ENCODE data around the gene TTLL10. TPM values are rescaled to one million over a fixed set of nuclear protein-coding genes. Genes with fewer than 3 reads are reported as not detected.

The TTLL10 gene
- total RNA-seq, 1 donor from 2014 or later, result not detected

DNA sequence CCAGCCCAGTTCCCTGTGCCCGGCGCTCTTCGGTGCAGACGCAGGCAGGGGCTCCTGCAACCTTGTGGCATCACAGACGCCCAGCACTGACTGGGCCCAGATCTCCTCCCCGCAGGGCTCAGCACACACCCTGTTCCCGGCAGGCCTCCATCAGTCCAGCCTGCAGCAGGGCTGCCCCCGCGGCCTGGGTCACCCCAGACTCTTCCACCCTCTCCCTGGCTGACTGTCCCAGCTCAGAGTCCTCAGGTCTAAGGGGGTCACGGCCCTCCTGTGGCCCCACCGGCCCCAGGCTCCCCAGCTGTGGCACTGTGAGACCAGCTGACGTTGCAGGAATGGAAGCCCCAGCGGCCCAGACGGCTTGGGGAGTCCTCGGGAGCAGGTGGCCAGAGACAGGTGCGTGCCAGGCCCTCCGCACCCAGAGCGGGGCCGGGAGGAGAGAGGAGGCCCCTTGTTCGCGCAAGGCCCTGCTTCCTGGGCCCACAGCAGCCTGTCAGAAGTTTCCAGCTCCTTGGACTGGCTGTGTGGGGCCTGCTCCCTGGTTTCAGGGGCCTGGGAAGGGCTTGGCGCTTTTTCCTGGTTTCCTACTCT is 62.6 kb downstream of the TTLL10 start:
- Mint-ChIP-seq H3K27me3 (ENCODE audit: unreplicated experiment) (peaks cover 7% of the 10 kb centered on the region), H3K27ac (ENCODE audit: unreplicated experiment) (no peak overlapping the region), H3K4me1 (ENCODE audit: unreplicated experiment) (peaks cover 10% of the 10 kb centered on the region), H3K36me3 (ENCODE audit: low read depth, unreplicated experiment) (peaks cover 5% of the 10 kb centered on the region), H3K4me3 (ENCODE audit: unreplicated experiment) (no peak overlapping the region), H3K9me3 (ENCODE audit: unreplicated experiment) (no peaks in the 10 kb centered on the region)
- TF ChIP-seq, protein P1, sequence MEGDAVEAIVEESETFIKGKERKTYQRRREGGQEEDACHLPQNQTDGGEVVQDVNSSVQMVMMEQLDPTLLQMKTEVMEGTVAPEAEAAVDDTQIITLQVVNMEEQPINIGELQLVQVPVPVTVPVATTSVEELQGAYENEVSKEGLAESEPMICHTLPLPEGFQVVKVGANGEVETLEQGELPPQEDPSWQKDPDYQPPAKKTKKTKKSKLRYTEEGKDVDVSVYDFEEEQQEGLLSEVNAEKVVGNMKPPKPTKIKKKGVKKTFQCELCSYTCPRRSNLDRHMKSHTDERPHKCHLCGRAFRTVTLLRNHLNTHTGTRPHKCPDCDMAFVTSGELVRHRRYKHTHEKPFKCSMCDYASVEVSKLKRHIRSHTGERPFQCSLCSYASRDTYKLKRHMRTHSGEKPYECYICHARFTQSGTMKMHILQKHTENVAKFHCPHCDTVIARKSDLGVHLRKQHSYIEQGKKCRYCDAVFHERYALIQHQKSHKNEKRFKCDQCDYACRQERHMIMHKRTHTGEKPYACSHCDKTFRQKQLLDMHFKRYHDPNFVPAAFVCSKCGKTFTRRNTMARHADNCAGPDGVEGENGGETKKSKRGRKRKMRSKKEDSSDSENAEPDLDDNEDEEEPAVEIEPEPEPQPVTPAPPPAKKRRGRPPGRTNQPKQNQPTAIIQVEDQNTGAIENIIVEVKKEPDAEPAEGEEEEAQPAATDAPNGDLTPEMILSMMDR (IDR thresholded peaks at IDR 0.05; ENCODE audit: unreplicated experiment), result no peak
- DNase-seq (ENCODE audit: low spot score), result no peak

DNA sequence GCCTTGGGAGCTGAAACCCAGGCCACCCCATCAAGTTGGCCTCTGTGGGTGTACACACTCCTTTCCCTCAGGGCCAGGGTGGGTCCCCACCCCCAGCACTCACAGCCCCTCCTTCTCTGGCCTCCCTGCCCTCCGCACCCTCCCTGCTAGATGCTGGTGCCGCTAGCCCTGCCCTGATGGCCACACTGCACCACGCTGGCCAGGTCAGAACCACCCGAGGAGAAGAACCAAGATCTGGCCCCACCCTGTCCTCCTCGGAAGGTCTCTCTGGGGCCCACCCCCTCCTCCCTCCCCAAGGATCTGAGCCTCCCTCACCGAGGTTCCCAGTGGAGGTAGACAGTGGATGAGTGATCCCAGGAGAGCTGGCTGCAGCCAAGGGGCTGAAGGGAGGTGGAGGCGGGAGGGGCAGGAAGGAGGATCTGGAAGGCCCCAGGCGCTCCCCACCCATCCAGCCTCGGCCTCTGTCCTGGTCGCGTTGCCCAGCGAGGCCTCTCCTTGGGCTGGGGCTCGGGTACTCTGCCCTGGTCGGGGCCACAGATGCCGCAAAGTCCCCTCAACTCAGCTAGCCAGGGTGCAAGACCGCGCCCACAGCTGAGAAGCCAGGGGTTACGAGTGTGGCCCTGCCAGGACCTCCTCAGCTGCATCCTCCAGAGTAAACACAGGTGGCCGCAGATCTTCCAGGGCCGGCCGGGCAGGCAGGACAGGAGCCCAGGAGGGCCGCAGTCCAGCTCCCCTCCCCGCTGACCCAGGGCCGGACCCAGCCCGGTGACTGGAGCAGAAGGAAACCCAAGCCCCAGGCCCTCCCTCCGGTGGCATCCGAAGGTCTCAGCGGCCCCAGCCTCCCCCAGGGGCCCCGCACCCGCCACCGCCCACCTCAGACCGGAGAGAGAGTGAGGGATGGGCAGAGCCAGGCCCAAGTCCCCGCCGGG is 63.5 kb downstream of the TTLL10 start:
- no peak overlapping the region for H3K27ac Mint-ChIP-seq (ENCODE audit: unreplicated experiment)
- no peak overlapping the region for H3K4me3 Mint-ChIP-seq (ENCODE audit: unreplicated experiment)
- H3K4me1 Mint-ChIP-seq (ENCODE audit: unreplicated experiment), result peaks cover 10% of the 10 kb centered on the region
- TF ChIP-seq, protein P1 (IDR thresholded peaks at IDR 0.05; ENCODE audit: unreplicated experiment), result no peak
- H3K36me3 Mint-ChIP-seq (ENCODE audit: low read depth, unreplicated experiment), result peaks cover 5% of the 10 kb centered on the region
- no peaks in the 10 kb centered on the region for H3K9me3 Mint-ChIP-seq (ENCODE audit: unreplicated experiment)
- H3K27me3 Mint-ChIP-seq (ENCODE audit: unreplicated experiment), result peaks cover 5% of the 10 kb centered on the region
- DNase-seq (ENCODE audit: low spot score), result no peak

DNA sequence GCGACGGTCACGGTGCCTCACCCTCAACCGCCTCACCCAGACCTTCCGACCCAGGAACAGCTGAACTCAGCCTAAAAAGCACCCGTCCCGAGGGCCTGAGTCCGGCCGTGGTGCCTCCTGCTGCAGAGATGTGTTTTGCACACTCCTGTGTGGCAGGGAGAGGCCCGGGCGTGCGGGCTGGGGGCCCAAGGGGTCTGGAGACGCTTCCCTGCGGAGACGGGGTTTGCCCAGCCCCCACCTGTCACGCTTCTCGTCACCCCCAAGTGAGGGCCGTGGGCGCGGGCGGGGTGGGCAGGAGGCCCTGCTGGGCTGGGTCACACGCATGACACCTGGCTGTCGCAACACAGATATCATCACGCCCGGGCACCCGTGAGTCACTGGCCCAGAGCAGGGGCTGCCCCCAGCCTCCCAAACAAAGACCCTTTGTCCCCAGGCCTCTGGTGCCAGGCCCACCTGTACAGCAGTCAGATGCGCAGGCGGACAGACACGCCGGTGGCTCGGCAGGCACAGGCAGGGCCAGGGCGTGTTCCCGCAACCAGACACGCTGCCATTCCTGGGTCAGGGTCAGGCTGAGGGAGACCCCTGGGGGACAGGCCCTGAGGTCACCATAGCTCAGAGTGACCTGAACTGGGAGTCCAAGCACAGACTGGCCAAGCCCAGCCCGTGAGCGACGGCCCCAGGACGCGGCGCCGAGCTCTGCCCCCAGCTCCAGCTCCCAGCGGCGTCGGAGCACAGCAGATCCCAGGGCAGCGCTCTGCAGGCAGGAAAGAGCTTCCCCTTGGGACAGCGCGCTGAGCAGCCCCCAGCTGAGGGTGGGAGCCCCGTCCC is 64.4 kb downstream of the TTLL10 start:
- TF ChIP-seq, protein P1 (IDR thresholded peaks at IDR 0.05; ENCODE audit: unreplicated experiment), result no peak
- Mint-ChIP-seq H3K4me3 (ENCODE audit: unreplicated experiment) (no peak overlapping the region), H3K27ac (ENCODE audit: unreplicated experiment) (no peak overlapping the region), H3K36me3 (ENCODE audit: low read depth, unreplicated experiment) (peaks cover 5% of the 10 kb centered on the region), H3K27me3 (ENCODE audit: unreplicated experiment) (peaks cover 3% of the 10 kb centered on the region), H3K9me3 (ENCODE audit: unreplicated experiment) (no peaks in the 10 kb centered on the region), H3K4me1 (ENCODE audit: unreplicated experiment) (peaks cover 10% of the 10 kb centered on the region)
- DNase-seq (ENCODE audit: low spot score), result no peak

DNA sequence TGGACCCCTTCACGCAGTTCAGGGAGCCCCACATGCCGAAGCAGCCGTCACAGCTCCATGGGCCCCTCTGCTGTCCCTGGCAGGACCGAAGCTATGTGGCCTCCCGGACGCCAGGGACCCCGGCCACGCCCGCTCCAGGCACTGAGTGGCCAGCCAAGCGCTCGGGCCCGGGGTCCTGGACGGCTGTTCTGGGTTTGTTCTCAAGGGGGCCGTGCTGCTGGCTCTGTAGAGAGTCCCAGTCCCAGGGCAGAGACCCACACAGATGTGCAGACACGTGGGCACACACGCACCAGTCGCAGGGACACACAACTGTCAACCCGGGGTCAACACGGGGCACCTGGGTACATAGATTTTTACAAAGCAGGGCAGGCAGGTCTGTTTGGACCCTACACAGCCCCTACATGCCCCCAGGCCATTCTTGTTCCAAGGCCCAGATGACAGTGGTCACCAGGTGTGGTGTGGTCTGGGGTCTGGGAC is 65.1 kb downstream of the TTLL10 start:
- H3K27ac Mint-ChIP-seq (ENCODE audit: unreplicated experiment), result no peak overlapping the region
- H3K36me3 Mint-ChIP-seq (ENCODE audit: low read depth, unreplicated experiment), result peaks cover under 1% of the 10 kb centered on the region
- no peaks in the 10 kb centered on the region for H3K9me3 Mint-ChIP-seq (ENCODE audit: unreplicated experiment)
- H3K27me3 Mint-ChIP-seq (ENCODE audit: unreplicated experiment), result no peaks in the 10 kb centered on the region
- DNase-seq (ENCODE audit: low spot score), result no peak
- TF ChIP-seq, protein P1 (IDR thresholded peaks at IDR 0.05; ENCODE audit: unreplicated experiment), result no peak
- no peak overlapping the region for H3K4me3 Mint-ChIP-seq (ENCODE audit: unreplicated experiment)
- H3K4me1 Mint-ChIP-seq (ENCODE audit: unreplicated experiment), result peaks cover 6% of the 10 kb centered on the region

All from endothelial cell (in vitro differentiated cells).